SK-N-SH (cell line): ENCODE data around the gene TRPM8.

ENCODE experiments used
- CTCF ChIP-seq: fragments of 200-600 bp; sonication (generic); IDR thresholded peaks from 2 replicates; pipeline ENCODE4 v1.6.1; 2017; ENCODE audit warnings: antibody characterized with exemption, mild to moderate bottlenecking, moderate library complexity
- FOXM1 ChIP-seq: IDR thresholded peaks from 2 replicates; pipeline ENCODE4 v1.4.0; 2012; ENCODE audit warnings: low read depth, mild to moderate bottlenecking
- REST ChIP-seq: IDR thresholded peaks from 2 replicates; pipeline ENCODE4 v1.6.1; 2012; ENCODE audit warnings: mild to moderate bottlenecking, low read depth, low read length, moderate library complexity
- SMC3 ChIP-seq: IDR thresholded peaks from 2 replicates; pipeline ENCODE4 v1.6.1; 2012; ENCODE audit warnings: low read depth, low read length, improper control_type of control experiment
- TAF1 ChIP-seq: IDR thresholded peaks from 2 replicates; pipeline ENCODE4 v1.6.1; 2012; ENCODE audit warnings: low read depth, mild to moderate bottlenecking, low read length, moderate library complexity, borderline replicate concordance

- TF ChIP-seq CTCF (no peak), TAF1 (no peak), REST (no peak), FOXM1 (no peak), SMC3 (no peak)
Measured at GRCh38 chr2:233944269-233944668, 27.1 kb downstream of the TRPM8 start.
